ENCODE measurements around the gene PTBP1.

- TF ChIP-seq POLR2A (IDR thresholded peaks at IDR 0.05; ENCODE audit: low read length) (no peak), GATA1 (IDR thresholded peaks at IDR 0.05; ENCODE audit: low read depth, low read length) (no peak)
Measured at GRCh38 chr19:825897-826644, 28.8 kb downstream of the PTBP1 start.
